Measurements from ENCODE around the gene SUPT3H.

DNA sequence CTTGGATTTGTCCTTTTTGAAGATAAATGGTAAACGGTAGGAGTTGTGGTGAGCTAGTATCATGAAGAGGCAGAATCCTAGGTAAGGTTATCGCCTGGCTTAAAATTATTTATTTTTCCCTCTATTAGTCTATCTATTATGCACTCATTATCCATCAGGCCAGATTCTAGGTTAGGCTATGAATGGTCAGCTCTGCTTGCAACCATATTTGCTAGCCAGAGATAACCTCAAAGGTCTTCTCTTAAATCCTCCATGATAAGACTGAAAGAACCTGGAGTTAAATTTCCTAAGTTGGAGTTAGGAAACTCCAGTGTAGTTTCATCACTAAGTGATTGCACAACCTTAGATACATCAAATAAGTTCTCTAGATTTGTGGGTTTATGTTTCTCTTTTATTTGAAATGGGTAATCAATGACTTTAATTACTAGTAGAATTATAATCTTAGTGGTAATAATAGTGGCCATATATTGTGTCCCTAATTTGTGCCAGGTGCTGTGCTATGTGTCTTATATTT, 351.7 kb downstream of the SUPT3H start:
- TF ChIP-seq GATAD2A (CRISPR knock-in tag; IDR thresholded peaks at IDR 0.05), result peak; percentile 35; the same call in 1 of the 2 replicates
- TF ChIP-seq SRSF1 (optimal IDR thresholded peaks at IDR 0.05; ENCODE audit: low read depth, low read length), result no peak
- no peak for TF ChIP-seq CBFB (CRISPR knock-in tag; IDR thresholded peaks at IDR 0.05)
- TF ChIP-seq RELA (CRISPR knock-in tag; IDR thresholded peaks at IDR 0.05), result no peak
- TF ChIP-seq TBP (CRISPR knock-in tag; IDR thresholded peaks at IDR 0.05), result no peak
- no peak for TF ChIP-seq ZFP41 (CRISPR knock-in tag; IDR thresholded peaks at IDR 0.05; ENCODE audit: borderline replicate concordance)
- no peak for TF ChIP-seq KDM6A (CRISPR knock-in tag; IDR thresholded peaks at IDR 0.05; ENCODE audit: low read depth)
- peak; percentile 26 to 46; a peak in 1 of 4 replicates for TF ChIP-seq EP300 (IDR thresholded peaks at IDR 0.05; ENCODE audit: low read depth in 2 of 2, low read length in 2 of 2)
- no peak for TF ChIP-seq EP300 (CRISPR knock-in tag; IDR thresholded peaks at IDR 0.05; ENCODE audit: borderline replicate concordance)
- TF ChIP-seq, protein P1, sequence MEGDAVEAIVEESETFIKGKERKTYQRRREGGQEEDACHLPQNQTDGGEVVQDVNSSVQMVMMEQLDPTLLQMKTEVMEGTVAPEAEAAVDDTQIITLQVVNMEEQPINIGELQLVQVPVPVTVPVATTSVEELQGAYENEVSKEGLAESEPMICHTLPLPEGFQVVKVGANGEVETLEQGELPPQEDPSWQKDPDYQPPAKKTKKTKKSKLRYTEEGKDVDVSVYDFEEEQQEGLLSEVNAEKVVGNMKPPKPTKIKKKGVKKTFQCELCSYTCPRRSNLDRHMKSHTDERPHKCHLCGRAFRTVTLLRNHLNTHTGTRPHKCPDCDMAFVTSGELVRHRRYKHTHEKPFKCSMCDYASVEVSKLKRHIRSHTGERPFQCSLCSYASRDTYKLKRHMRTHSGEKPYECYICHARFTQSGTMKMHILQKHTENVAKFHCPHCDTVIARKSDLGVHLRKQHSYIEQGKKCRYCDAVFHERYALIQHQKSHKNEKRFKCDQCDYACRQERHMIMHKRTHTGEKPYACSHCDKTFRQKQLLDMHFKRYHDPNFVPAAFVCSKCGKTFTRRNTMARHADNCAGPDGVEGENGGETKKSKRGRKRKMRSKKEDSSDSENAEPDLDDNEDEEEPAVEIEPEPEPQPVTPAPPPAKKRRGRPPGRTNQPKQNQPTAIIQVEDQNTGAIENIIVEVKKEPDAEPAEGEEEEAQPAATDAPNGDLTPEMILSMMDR (CRISPR knock-in tag; IDR thresholded peaks at IDR 0.05), result no peak
- no peak for TF ChIP-seq POLR2A (IDR thresholded peaks at IDR 0.05; ENCODE audit: insufficient read depth in 1 of 2, low read depth in 2 of 2, low read length in 2 of 2)

Data from HepG2 (cell line).